IPS-18a (cell line): ENCODE measurements around the gene COQ10B.
A peak's percentile ranks its signal among the peaks of the same experiment; 100 is the strongest.

Source experiments
- H3K27ac ChIP-seq: one replicate; pipeline ENCODE4 v1.5.1; 2013; ENCODE audit warnings: low read length
- H3K27me3 ChIP-seq: one replicate; pipeline ENCODE4 v1.6.1; 2013; ENCODE audit warnings: mild to moderate bottlenecking, low read length; ENCODE audit not compliant: control insufficient read depth, insufficient read depth
- H3K36me3 ChIP-seq: one replicate; pipeline ENCODE4 v1.6.1; 2013; ENCODE audit warnings: low read depth, low read length; ENCODE audit not compliant: control insufficient read depth
- H3K4me1 ChIP-seq: one replicate; pipeline ENCODE4 v1.6.1; 2013; ENCODE audit warnings: low read depth, low read length; ENCODE audit not compliant: control insufficient read depth
- H3K4me3 ChIP-seq: one replicate; pipeline ENCODE4 v1.5.1; 2013; ENCODE audit warnings: low read length
- H3K9ac ChIP-seq: one replicate; pipeline ENCODE4 v1.6.1; 2013; ENCODE audit warnings: mild to moderate bottlenecking, low read length, moderate library complexity
- H3K9me3 ChIP-seq: one replicate; pipeline ENCODE4 v1.6.1; 2013; ENCODE audit warnings: low read depth, low read length; ENCODE audit not compliant: control insufficient read depth

The COQ10B gene

DNA sequence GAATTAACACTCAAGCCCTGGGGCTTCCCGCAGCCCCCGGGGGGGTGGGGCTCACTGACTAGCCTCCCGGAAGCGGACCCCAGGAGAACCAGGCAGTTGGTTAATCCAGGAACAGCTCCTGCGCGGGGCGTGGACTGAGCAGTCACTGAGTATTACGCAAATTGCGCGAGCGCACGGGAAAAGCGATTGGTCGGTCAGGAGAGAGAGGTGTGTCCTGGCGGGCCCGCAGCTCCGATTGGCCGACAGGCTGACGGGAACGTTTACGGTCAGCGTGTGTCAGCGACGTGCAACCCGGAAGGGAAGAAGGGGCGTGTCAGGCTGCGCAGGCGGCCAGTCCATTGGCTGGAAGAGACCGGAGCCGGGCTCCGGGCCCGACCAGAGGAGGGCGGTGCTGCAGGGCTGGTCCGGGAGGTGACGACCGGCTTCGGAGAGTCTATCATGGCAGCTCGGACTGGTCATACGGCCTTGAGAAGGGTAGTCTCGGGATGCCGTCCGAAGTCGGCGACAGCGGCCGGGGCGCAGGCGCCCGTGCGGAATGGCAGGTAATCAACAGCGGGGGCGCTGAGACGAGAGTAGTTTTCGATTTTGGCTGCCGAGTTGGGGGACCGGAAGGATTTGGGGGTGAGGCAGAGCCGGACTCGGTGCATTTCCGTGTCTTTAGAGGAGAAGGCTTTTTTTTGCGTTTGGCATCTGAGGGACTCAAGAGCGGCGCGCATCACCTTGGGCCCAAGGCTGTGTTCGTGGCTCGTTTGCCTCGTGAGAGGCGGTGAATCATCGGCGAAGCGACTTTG, at the start of gene COQ10B:
TSS of gene COQ10B (plus strand) at position 430 of the 791 bp plus-strand sequence. CDS start at position 439, 9 bp downstream.
- Histone ChIP-seq H3K27ac (peak within 1 kb of the TSS; percentile 78), H3K9me3 (no peaks in the 10 kb centered on the region), H3K36me3 (no peaks in the 10 kb centered on the region), H3K27me3 (no peaks in the 10 kb centered on the region), H3K9ac (peak within 1 kb of the TSS; percentile 85), H3K4me3 (peak within 1 kb of the TSS; percentile 92), H3K4me1 (peaks cover 9% of the 10 kb centered on the region)

DNA sequence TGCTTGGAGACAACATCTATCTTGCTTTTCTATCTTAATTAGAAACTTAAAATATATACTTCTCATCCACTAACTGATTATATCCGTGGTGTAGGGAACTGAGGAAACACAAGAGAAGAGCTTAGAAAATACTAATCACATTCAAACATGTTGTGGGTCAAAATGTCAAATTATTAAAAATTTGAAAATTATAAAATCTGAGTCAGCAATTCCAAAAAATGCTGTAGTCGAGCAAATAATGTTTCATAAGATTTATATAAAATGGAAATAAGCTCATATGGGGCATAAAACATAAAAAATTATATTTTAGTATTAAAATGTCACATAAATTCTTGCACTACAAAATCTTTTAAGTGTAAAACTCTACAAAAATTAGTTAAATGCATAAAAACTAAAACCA, 47.8 kb upstream of the COQ10B start:
- H3K27me3 ChIP-seq: no peaks in the 10 kb centered on the region
- H3K9ac ChIP-seq: no peak overlapping the region
- no peaks in the 10 kb centered on the region for H3K9me3 ChIP-seq
- no peak overlapping the region for H3K4me3 ChIP-seq
- no peak overlapping the region for H3K27ac ChIP-seq
- H3K4me1 ChIP-seq: no peaks in the 10 kb centered on the region
- H3K36me3 ChIP-seq: peaks cover 95% of the 10 kb centered on the region

DNA sequence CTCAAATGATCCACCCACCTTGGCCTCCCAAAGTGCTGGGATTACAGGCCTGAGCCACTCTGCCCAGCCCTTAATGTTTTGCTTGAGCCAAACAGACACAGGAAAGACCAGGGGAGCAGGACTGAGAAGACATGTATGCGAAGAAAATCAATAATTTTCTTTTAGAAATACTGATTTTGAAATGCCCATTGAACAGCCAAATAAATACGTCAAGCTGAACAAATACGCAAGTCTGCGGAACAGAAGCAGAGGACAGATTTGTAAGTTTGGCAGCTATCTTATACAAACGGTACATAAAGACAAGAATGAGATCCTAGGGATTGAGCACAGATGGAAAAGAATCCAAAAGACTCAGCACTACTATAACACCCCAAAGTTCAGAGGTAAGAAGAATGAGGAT, 39.3 kb upstream of the COQ10B start:
- H3K36me3 ChIP-seq: peaks cover 77% of the 10 kb centered on the region
- no peak overlapping the region for H3K9ac ChIP-seq
- no peak overlapping the region for H3K4me3 ChIP-seq
- no peaks in the 10 kb centered on the region for H3K4me1 ChIP-seq
- no peak overlapping the region for H3K27ac ChIP-seq
- no peaks in the 10 kb centered on the region for H3K27me3 ChIP-seq
- H3K9me3 ChIP-seq: no peaks in the 10 kb centered on the region

DNA sequence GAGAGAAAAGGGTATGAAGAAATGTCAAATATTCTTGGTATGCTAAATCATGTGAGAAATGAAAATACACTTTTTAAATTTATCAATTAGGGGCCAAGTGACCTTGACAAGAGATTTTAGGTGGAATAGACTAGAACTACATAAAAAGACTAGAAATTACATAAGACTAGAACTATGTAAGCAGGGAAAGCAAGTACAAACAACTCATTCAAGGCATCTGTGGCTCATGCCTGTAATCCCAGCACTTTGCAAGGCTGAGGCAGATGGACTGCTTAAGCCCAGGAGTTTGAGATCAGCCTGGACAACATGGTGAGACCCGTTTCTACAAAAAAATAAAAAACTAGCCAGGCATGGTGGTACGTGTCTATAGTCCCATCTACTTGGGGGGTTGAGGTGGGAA, 38.8 kb upstream of the COQ10B start:
- H3K4me3 ChIP-seq: no peak overlapping the region
- no peak overlapping the region for H3K9ac ChIP-seq
- H3K4me1 ChIP-seq: no peaks in the 10 kb centered on the region
- no peak overlapping the region for H3K27ac ChIP-seq
- H3K36me3 ChIP-seq: peaks cover 77% of the 10 kb centered on the region
- no peaks in the 10 kb centered on the region for H3K27me3 ChIP-seq
- no peaks in the 10 kb centered on the region for H3K9me3 ChIP-seq

DNA sequence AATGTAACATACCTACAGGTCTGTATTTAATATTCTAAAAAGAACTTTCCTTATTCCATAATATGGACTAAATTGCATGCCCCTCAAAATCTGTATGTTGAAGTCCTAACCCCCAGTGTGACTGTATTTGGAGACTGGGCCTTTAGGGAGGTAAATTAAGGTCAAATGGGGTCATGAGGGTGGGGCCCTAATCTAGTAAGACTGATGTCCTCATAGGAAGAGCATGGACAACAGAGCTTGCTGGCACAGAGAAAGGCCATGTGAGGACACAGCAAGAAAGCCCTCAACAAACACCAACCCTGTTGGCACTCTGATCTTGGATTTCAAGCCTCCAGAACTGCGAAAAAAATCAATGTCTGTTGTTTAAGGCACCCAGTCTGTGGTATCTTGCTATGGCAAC, 37.1 kb upstream of the COQ10B start:
- no peaks in the 10 kb centered on the region for H3K9me3 ChIP-seq
- no peaks in the 10 kb centered on the region for H3K27me3 ChIP-seq
- no peaks in the 10 kb centered on the region for H3K4me1 ChIP-seq
- no peak overlapping the region for H3K4me3 ChIP-seq
- H3K27ac ChIP-seq: no peak overlapping the region
- no peak overlapping the region for H3K9ac ChIP-seq
- H3K36me3 ChIP-seq: peaks cover 78% of the 10 kb centered on the region

DNA sequence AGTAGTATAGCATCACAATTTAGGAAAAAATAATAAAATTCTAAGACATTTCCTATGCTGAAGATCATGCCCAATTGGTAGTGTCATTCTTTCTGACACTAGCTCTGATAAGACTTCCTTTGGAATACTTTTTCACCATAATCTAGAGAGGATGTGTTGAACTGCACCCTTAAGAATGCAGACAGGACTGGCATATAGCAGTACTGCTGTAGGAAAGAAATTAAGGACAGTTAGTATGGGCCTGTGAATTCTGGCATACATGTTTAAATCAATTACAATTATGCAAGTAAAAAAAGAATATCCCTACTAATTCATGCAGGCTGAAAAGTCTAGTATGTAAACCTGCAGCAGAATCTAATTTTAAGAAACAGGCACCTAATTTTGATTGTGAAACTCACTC, 33.9 kb upstream of the COQ10B start:
- Histone ChIP-seq H3K9me3 (no peaks in the 10 kb centered on the region), H3K36me3 (peaks cover 87% of the 10 kb centered on the region)

DNA sequence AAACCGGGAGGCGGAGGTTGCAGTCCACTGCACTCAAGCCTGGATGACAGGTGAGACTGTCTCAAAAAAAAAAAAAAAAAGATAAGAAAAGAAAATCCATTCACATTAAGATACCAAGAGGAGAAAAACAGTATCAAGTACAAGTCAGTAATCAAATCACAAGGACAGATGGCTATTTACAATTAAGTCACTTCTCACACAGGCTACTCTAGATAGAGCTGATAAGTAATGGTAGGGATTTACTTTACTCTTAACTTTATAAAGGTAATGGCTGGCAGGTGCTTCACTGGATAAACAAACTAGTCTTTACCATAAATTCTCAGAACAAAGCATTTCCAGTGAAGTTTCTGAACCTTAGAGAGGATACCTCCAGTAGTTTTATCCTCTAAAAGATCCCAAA, 30.0 kb upstream of the COQ10B start:
- Histone ChIP-seq H3K36me3 (peaks cover 56% of the 10 kb centered on the region), H3K9me3 (no peaks in the 10 kb centered on the region), H3K4me1 (no peaks in the 10 kb centered on the region), H3K27ac (no peak overlapping the region), H3K9ac (no peak overlapping the region), H3K27me3 (no peaks in the 10 kb centered on the region), H3K4me3 (no peak overlapping the region)

More for the DNA sequence above, 33.9 kb upstream of the COQ10B start:
- no peaks in the 10 kb centered on the region for H3K4me1 ChIP-seq
- no peak overlapping the region for H3K4me3 ChIP-seq
- no peak overlapping the region for H3K27ac ChIP-seq
- no peak overlapping the region for H3K9ac ChIP-seq
- H3K27me3 ChIP-seq: no peaks in the 10 kb centered on the region

DNA sequence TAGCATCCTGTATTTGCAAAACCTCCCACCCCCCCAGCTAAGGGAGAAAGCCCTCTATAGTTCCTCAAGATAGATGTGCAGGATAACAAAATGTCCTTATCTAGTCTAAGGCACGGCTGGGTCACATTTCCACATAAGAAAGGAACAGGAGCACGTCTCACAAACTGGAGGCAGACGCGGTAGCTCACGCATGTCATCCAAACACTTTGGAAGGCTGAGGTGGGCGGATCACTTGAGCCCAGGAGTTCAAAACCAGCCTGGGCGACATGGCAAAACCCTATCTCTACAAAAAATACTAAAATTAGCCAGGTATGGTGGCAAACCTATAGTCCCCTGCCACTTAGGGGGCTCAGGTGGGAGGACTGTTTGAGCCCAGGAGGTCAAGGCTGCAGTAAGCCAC, 27.8 kb upstream of the COQ10B start:
- Histone ChIP-seq H3K36me3 (peaks cover 34% of the 10 kb centered on the region), H3K9me3 (no peaks in the 10 kb centered on the region), H3K9ac (no peak overlapping the region), H3K27me3 (no peaks in the 10 kb centered on the region), H3K4me1 (no peaks in the 10 kb centered on the region), H3K4me3 (no peak overlapping the region), H3K27ac (no peak overlapping the region)

DNA sequence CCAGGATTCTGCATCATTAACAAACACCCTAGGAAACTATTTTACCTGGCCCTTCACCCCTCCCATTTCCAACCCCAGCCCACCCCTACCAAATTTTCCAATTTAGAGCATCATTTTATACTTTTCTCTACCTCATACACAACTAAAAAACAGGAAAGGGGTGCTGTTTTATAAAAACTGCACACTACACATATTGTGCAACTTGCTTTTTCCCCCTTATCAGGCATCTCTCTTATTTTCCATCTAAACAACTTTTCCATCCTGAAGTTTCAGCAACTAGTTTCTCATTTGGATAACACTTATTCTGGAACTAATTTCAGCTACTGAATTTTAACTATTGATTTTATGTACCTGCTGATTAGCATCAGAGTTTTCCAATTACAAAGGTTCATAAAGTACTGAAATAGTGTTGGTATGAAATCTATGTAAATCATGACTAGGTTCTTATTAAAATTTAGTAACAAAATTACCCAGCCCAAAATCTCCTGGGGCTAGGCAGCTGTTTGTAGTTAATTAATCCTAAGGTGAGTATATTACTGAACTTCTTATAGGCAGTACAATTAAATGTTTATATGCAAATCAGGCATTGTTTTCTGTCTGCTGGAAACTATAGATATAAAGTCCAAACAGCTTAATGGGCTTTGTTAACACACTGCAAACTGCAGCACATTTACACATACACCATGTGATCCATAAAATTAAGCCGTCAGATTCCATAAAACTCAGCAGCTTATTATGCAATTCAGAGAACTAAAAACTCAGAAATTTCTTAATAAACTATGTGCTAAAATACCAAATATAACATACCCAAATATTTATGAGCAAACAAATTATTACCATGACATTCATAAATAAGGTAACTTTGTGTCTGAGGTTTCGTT, 26.4 kb upstream of the COQ10B start:
- no peaks in the 10 kb centered on the region for H3K27me3 ChIP-seq
- H3K9me3 ChIP-seq: no peaks in the 10 kb centered on the region
- peaks cover 21% of the 10 kb centered on the region for H3K36me3 ChIP-seq
- H3K9ac ChIP-seq: no peak overlapping the region
- H3K27ac ChIP-seq: no peak overlapping the region
- no peak overlapping the region for H3K4me3 ChIP-seq
- H3K4me1 ChIP-seq: no peaks in the 10 kb centered on the region

DNA sequence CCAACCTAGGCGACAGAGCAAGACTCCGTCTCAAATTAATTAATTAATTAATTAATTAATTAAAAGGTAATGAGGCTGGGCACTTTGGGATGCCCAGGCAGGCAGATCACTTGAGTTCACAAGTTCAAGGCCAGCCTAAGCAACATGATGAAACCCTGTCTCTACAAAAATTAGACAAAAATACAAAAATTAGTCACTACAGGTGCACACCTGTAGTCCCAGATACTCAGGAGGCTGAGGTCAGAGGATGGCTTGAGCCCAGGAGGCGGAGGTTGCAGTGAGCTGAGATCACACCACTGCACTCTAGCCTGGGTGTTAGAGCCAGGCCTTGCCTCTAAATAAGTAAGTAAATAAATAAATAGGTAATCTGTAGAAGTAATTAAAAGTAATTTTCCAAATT, 25.4 kb upstream of the COQ10B start:
- Histone ChIP-seq H3K27ac (no peak overlapping the region), H3K9me3 (no peaks in the 10 kb centered on the region), H3K9ac (no peak overlapping the region), H3K4me1 (peaks cover 2% of the 10 kb centered on the region), H3K4me3 (no peak overlapping the region), H3K27me3 (no peaks in the 10 kb centered on the region), H3K36me3 (peaks cover 14% of the 10 kb centered on the region)

DNA sequence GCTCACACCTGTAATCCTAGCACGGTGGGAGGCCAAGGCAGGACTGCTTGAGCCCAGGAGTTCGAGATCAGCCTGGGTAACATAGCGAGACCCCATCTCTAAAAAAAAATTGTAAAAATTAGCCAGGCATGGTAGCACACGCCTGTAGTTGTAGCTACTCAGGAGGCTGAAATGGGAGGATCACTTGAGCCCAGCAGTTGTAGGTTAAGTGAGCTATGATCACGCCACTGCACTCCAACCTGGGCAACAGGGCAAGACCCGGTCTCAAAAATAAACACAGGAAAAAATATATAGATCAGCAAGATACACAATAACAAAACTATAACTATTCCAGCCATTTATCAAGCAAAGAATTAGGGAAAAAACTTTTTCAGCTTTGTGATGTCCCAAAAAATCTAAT, 21.5 kb upstream of the COQ10B start:
- no peaks in the 10 kb centered on the region for H3K27me3 ChIP-seq
- H3K4me1 ChIP-seq: peaks cover 9% of the 10 kb centered on the region
- H3K27ac ChIP-seq: no peak overlapping the region
- peak overlapping the region; percentile 4 for H3K4me3 ChIP-seq
- H3K9me3 ChIP-seq: no peaks in the 10 kb centered on the region
- no peak overlapping the region for H3K9ac ChIP-seq
- no peaks in the 10 kb centered on the region for H3K36me3 ChIP-seq
